Measurements from ENCODE around the gene CEACAM8.
"Not testable (repeated sequence)": the region's sequence is repeated elsewhere in the genome, so short reads cannot be mapped to it uniquely, and the experiment has no call there.

CEACAM8 gene

GRCh38 chr19:42540071-42540553, 54.6 kb downstream of the CEACAM8 start:
- DNase-seq: no peak

- DNase-seq: no peak
These were observed 55.6 kb downstream of the CEACAM8 start for GRCh38 chr19:42538841-42539709.

- DNase-seq: not testable (repeated sequence)
These were observed 59.4 kb downstream of the CEACAM8 start for GRCh38 chr19:42535276-42535675.

- DNase-seq: no peak
These were observed 60.3 kb downstream of the CEACAM8 start for GRCh38 chr19:42534391-42534790.

- DNase-seq: no peak
These were observed 61.8 kb downstream of the CEACAM8 start for GRCh38 chr19:42532891-42533290.

GRCh38 chr19:42531313-42531712, 63.4 kb downstream of the CEACAM8 start:
- no peak for DNase-seq
